Hepatocyte (in vitro differentiated cells): ENCODE results near the gene ARPC1B.

Source experiments
- EZH2 ChIP-seq: fragments of 200-600 bp; sonication (generic); IDR thresholded peaks from 2 replicates; pipeline ENCODE4 v1.6.1; 2016; ENCODE audit warnings: antibody characterized with exemption, mild to moderate bottlenecking, borderline replicate concordance
- EZH2phosphoT487 ChIP-seq: fragments of 200-600 bp; sonication (generic); IDR thresholded peaks from one replicate; pipeline ENCODE4 v1.6.1; 2018; ENCODE audit warnings: antibody characterized with exemption, mild to moderate bottlenecking, low read depth, moderate library complexity; ENCODE audit not compliant: unreplicated experiment, severe bottlenecking
- TF ChIP-seq, protein P1 (sequence below): fragments of 200-600 bp; sonication (generic); IDR thresholded peaks from 2 replicates; pipeline ENCODE4 v1.5.1; 2016; ENCODE audit warnings: antibody characterized with exemption, mild to moderate bottlenecking; ENCODE audit not compliant: poor library complexity

- TF ChIP-seq, protein P1, sequence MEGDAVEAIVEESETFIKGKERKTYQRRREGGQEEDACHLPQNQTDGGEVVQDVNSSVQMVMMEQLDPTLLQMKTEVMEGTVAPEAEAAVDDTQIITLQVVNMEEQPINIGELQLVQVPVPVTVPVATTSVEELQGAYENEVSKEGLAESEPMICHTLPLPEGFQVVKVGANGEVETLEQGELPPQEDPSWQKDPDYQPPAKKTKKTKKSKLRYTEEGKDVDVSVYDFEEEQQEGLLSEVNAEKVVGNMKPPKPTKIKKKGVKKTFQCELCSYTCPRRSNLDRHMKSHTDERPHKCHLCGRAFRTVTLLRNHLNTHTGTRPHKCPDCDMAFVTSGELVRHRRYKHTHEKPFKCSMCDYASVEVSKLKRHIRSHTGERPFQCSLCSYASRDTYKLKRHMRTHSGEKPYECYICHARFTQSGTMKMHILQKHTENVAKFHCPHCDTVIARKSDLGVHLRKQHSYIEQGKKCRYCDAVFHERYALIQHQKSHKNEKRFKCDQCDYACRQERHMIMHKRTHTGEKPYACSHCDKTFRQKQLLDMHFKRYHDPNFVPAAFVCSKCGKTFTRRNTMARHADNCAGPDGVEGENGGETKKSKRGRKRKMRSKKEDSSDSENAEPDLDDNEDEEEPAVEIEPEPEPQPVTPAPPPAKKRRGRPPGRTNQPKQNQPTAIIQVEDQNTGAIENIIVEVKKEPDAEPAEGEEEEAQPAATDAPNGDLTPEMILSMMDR: no peak
- TF ChIP-seq EZH2 (no peak), EZH2phosphoT487 (no peak)
Observed at GRCh38 chr7:99428972-99429566, 54.5 kb downstream of the ARPC1B start.
